ENCODE measurements around the gene ATP8A1. TPM values are rescaled to one million over a fixed set of nuclear protein-coding genes. Genes with fewer than 3 reads are reported as not detected.

ATP8A1 gene
- total and polyA plus RNA-seq, 4 donors: 39.0 to 247 (median 83.1) TPM

- Histone ChIP-seq H3K27me3 (ENCODE audit: control insufficient read depth, insufficient read depth, low read length) (no peaks in the 10 kb centered on the region), H3K36me3 (ENCODE audit: control insufficient read depth, insufficient read depth, low read length) (no peaks in the 10 kb centered on the region), H3K4me1 (ENCODE audit: control insufficient read depth, insufficient read depth, low read length) (no peaks in the 10 kb centered on the region), H3K9me3 (ENCODE audit: control insufficient read depth, insufficient read depth, low read length) (no peaks in the 10 kb centered on the region), H3K27ac (ENCODE audit: low read depth, low read length) (no peak overlapping the region), H3K4me3 (ENCODE audit: low read depth, low read length) (no peak overlapping the region)
- WGBS (ENCODE audit: insufficient coverage): no CpG with 5 or more reads among the region's 4 CpGs
- DNase-seq (ENCODE audit: low read depth in 4 of 6, low spot score in 6 of 6): peak in 1 of 6 donors; percentile 23
Observed at GRCh38 chr4:42610941-42611340, 46.0 kb downstream of the ATP8A1 start.

GRCh38 chr4:42609051-42609450 lies 47.9 kb downstream of the ATP8A1 start:
- DNase-seq (ENCODE audit: low read depth in 4 of 6, low spot score in 6 of 6): no peak
- WGBS (ENCODE audit: insufficient coverage): 100% methylated on average over 2 of the region's 4 CpGs
- Histone ChIP-seq H3K4me3 (ENCODE audit: low read depth, low read length) (no peak overlapping the region), H3K27me3 (ENCODE audit: control insufficient read depth, insufficient read depth, low read length) (no peaks in the 10 kb centered on the region), H3K9me3 (ENCODE audit: control insufficient read depth, insufficient read depth, low read length) (no peaks in the 10 kb centered on the region), H3K4me1 (ENCODE audit: control insufficient read depth, insufficient read depth, low read length) (no peaks in the 10 kb centered on the region), H3K27ac (ENCODE audit: low read depth, low read length) (no peak overlapping the region), H3K36me3 (ENCODE audit: control insufficient read depth, insufficient read depth, low read length) (no peaks in the 10 kb centered on the region)

DNA sequence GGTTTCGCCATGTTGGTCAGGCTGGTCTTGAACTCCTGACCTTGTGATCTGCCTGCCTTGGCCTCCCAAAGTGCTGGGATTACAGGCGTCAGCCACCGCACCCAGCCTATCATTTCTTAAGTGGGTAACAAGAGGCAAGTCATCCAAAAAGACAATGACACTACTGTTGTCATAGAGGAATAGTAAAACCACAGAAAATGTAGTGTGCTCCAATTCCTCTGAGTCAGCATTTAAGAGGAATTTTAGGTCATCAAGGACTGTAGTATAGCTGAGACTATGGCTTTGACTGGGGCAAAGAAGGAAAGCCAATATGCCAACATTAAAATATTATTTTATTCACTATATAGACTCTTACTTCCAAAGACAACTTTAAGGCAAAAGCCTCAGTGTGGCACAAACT lies 48.4 kb downstream of the ATP8A1 start:
- H3K36me3 ChIP-seq (ENCODE audit: control insufficient read depth, insufficient read depth, low read length): no peaks in the 10 kb centered on the region
- H3K4me3 ChIP-seq (ENCODE audit: low read depth, low read length): no peak overlapping the region
- no peak overlapping the region for H3K27ac ChIP-seq (ENCODE audit: low read depth, low read length)
- no peaks in the 10 kb centered on the region for H3K27me3 ChIP-seq (ENCODE audit: control insufficient read depth, insufficient read depth, low read length)
- DNase-seq (ENCODE audit: low read depth in 4 of 6, low spot score in 6 of 6): no peak
- no peaks in the 10 kb centered on the region for H3K9me3 ChIP-seq (ENCODE audit: control insufficient read depth, insufficient read depth, low read length)
- no CpG with 5 or more reads among the region's 3 CpGs for WGBS (ENCODE audit: insufficient coverage)
- H3K4me1 ChIP-seq (ENCODE audit: control insufficient read depth, insufficient read depth, low read length): no peaks in the 10 kb centered on the region

DNA sequence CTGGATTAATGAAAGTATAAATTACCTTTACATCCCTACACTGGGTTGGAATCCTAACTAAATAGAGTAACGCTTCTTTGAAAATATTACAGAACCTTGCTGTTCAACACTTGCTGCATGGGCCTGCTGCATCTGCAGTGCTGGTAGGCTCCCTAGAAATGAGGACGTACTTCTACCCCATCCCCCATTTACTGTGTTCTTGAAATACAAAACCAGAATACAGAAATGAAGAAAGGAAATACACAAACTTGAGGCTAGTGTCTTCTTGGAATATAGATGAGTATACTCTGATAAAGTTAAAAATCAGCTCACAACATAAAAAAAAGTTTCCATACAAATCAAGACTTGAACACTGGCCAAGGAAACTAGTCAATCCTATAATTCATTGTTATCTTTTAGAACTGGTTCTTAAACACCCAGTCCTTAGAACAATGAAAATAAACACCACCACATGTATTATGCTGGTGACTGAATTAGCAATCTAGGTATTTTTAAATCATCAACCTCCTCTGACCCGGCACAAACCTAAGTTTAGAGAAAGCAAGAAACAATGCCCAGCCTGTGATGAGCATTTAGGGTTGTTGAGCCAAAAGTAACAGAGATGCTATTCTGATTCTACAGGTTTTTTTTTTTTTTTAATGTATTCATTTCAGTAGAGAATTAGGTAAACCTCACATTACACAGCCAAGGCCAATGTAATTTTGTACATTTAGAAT lies 49.7 kb downstream of the ATP8A1 start:
- Histone ChIP-seq H3K4me1 (ENCODE audit: control insufficient read depth, insufficient read depth, low read length) (no peaks in the 10 kb centered on the region), H3K4me3 (ENCODE audit: low read depth, low read length) (no peak overlapping the region), H3K27ac (ENCODE audit: low read depth, low read length) (no peak overlapping the region), H3K9me3 (ENCODE audit: control insufficient read depth, insufficient read depth, low read length) (no peaks in the 10 kb centered on the region), H3K27me3 (ENCODE audit: control insufficient read depth, insufficient read depth, low read length) (no peaks in the 10 kb centered on the region), H3K36me3 (ENCODE audit: control insufficient read depth, insufficient read depth, low read length) (no peaks in the 10 kb centered on the region)
- DNase-seq (ENCODE audit: low read depth in 4 of 6, low spot score in 6 of 6): no peak
- WGBS (ENCODE audit: insufficient coverage): no CpG with 5 or more reads among the region's 3 CpGs

- no peak overlapping the region for H3K27ac ChIP-seq (ENCODE audit: low read depth, low read length)
- H3K36me3 ChIP-seq (ENCODE audit: control insufficient read depth, insufficient read depth, low read length): no peaks in the 10 kb centered on the region
- H3K9me3 ChIP-seq (ENCODE audit: control insufficient read depth, insufficient read depth, low read length): no peaks in the 10 kb centered on the region
- peak in 1 of 6 donors; percentile 56 for DNase-seq (ENCODE audit: low read depth in 4 of 6, low spot score in 6 of 6)
- no peaks in the 10 kb centered on the region for H3K4me1 ChIP-seq (ENCODE audit: control insufficient read depth, insufficient read depth, low read length)
- no peak overlapping the region for H3K4me3 ChIP-seq (ENCODE audit: low read depth, low read length)
- H3K27me3 ChIP-seq (ENCODE audit: control insufficient read depth, insufficient read depth, low read length): no peaks in the 10 kb centered on the region
- 77% methylated on average over 5 of the region's 5 CpGs for WGBS (ENCODE audit: insufficient coverage)
Observed at GRCh38 chr4:42605264-42605663, 51.6 kb downstream of the ATP8A1 start.

DNA sequence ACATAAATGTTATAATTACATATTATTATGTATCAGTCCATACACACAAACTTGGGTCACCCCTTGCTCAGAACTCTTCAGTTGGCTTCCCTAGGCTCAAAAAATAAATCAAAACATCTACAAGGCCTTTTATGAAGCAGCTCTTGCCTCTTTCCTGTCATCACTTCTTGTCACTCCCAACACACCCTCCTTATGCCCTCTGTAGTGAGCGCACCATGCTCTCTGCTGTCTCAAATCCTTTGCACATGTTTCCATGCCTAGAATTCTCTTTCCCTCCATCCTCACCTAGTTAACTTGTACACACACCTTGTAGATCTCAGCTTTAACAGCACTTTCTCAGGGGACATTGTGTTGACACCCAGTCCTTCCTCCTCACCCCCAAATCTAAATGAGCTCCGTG lies 53.0 kb downstream of the ATP8A1 start:
- DNase-seq (ENCODE audit: low read depth in 4 of 6, low spot score in 6 of 6): no peak
- WGBS (ENCODE audit: insufficient coverage): 95% methylated on average over 1 of the region's 2 CpGs
- Histone ChIP-seq H3K4me3 (ENCODE audit: low read depth, low read length) (no peak overlapping the region), H3K27me3 (ENCODE audit: control insufficient read depth, insufficient read depth, low read length) (no peaks in the 10 kb centered on the region), H3K4me1 (ENCODE audit: control insufficient read depth, insufficient read depth, low read length) (no peaks in the 10 kb centered on the region), H3K9me3 (ENCODE audit: control insufficient read depth, insufficient read depth, low read length) (no peaks in the 10 kb centered on the region), H3K27ac (ENCODE audit: low read depth, low read length) (no peak overlapping the region), H3K36me3 (ENCODE audit: control insufficient read depth, insufficient read depth, low read length) (no peaks in the 10 kb centered on the region)

GRCh38 chr4:42600578-42600977 lies 56.3 kb downstream of the ATP8A1 start:
- Histone ChIP-seq H3K9me3 (ENCODE audit: control insufficient read depth, insufficient read depth, low read length) (no peaks in the 10 kb centered on the region), H3K27ac (ENCODE audit: low read depth, low read length) (no peak overlapping the region), H3K4me1 (ENCODE audit: control insufficient read depth, insufficient read depth, low read length) (no peaks in the 10 kb centered on the region), H3K27me3 (ENCODE audit: control insufficient read depth, insufficient read depth, low read length) (no peaks in the 10 kb centered on the region), H3K36me3 (ENCODE audit: control insufficient read depth, insufficient read depth, low read length) (no peaks in the 10 kb centered on the region), H3K4me3 (ENCODE audit: low read depth, low read length) (no peak overlapping the region)
- WGBS (ENCODE audit: insufficient coverage): no CpG with 5 or more reads among the region's 2 CpGs
- no peak for DNase-seq (ENCODE audit: low read depth in 4 of 6, low spot score in 6 of 6)

- H3K9me3 ChIP-seq (ENCODE audit: control insufficient read depth, insufficient read depth, low read length): no peaks in the 10 kb centered on the region
- H3K4me3 ChIP-seq (ENCODE audit: low read depth, low read length): no peak overlapping the region
- WGBS (ENCODE audit: insufficient coverage): no CpG with 5 or more reads among the region's 2 CpGs
- H3K27me3 ChIP-seq (ENCODE audit: control insufficient read depth, insufficient read depth, low read length): no peaks in the 10 kb centered on the region
- no peaks in the 10 kb centered on the region for H3K36me3 ChIP-seq (ENCODE audit: control insufficient read depth, insufficient read depth, low read length)
- peak in 1 of 6 donors; percentile 18 for DNase-seq (ENCODE audit: low read depth in 4 of 6, low spot score in 6 of 6)
- no peaks in the 10 kb centered on the region for H3K4me1 ChIP-seq (ENCODE audit: control insufficient read depth, insufficient read depth, low read length)
- H3K27ac ChIP-seq (ENCODE audit: low read depth, low read length): no peak overlapping the region
Observed at GRCh38 chr4:42596918-42597317, 60.0 kb downstream of the ATP8A1 start.

GRCh38 chr4:42594888-42595287 lies 62.0 kb downstream of the ATP8A1 start:
- Histone ChIP-seq H3K9me3 (ENCODE audit: control insufficient read depth, insufficient read depth, low read length) (no peaks in the 10 kb centered on the region), H3K36me3 (ENCODE audit: control insufficient read depth, insufficient read depth, low read length) (no peaks in the 10 kb centered on the region), H3K27ac (ENCODE audit: low read depth, low read length) (no peak overlapping the region), H3K27me3 (ENCODE audit: control insufficient read depth, insufficient read depth, low read length) (no peaks in the 10 kb centered on the region), H3K4me3 (ENCODE audit: low read depth, low read length) (no peak overlapping the region), H3K4me1 (ENCODE audit: control insufficient read depth, insufficient read depth, low read length) (no peaks in the 10 kb centered on the region)
- DNase-seq (ENCODE audit: low read depth in 4 of 6, low spot score in 6 of 6): peak in 1 of 6 donors; percentile 44
- no CpG with 5 or more reads among the region's 1 CpG for WGBS (ENCODE audit: insufficient coverage)

DNA sequence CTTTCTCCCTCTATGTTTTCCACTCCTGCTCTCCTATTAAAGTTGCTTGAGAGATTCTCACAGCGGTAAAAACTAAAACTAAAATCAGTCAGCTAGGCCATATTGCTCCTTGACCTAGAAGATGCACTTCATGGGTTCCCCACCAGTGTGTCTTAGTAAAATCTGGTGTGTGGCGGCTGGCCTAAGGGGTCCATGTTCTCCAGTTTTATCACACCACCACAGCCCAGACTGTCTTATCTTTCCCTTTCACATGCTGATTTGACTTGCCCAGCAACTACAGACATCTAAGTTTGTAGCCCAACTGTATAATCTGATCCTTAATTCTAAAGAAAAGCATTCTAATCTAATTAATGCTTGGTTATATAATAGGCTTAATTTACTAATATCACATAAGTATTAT lies 68.0 kb downstream of the ATP8A1 start:
- no peaks in the 10 kb centered on the region for H3K27me3 ChIP-seq (ENCODE audit: control insufficient read depth, insufficient read depth, low read length)
- H3K4me1 ChIP-seq (ENCODE audit: control insufficient read depth, insufficient read depth, low read length): no peaks in the 10 kb centered on the region
- H3K27ac ChIP-seq (ENCODE audit: low read depth, low read length): no peak overlapping the region
- no peak overlapping the region for H3K4me3 ChIP-seq (ENCODE audit: low read depth, low read length)
- 100% methylated on average over 1 of the region's 2 CpGs for WGBS (ENCODE audit: insufficient coverage)
- no peak for DNase-seq (ENCODE audit: low read depth in 4 of 6, low spot score in 6 of 6)
- no peaks in the 10 kb centered on the region for H3K9me3 ChIP-seq (ENCODE audit: control insufficient read depth, insufficient read depth, low read length)
- peaks cover 2% of the 10 kb centered on the region for H3K36me3 ChIP-seq (ENCODE audit: control insufficient read depth, insufficient read depth, low read length)

Data from spinal cord (tissue), 10 donors.